GM18867 (cell line): ENCODE results near the gene PFKFB1.

Experiments used
- ATAC-seq: cut with Tn5 transposase; IDR thresholded peaks from one replicate; pipeline ENCODE4 v1.9.1; 2021; ENCODE audit warnings: mild to moderate bottlenecking, moderate library complexity; ENCODE audit not compliant: unreplicated experiment

Gene PFKFB1

DNA sequence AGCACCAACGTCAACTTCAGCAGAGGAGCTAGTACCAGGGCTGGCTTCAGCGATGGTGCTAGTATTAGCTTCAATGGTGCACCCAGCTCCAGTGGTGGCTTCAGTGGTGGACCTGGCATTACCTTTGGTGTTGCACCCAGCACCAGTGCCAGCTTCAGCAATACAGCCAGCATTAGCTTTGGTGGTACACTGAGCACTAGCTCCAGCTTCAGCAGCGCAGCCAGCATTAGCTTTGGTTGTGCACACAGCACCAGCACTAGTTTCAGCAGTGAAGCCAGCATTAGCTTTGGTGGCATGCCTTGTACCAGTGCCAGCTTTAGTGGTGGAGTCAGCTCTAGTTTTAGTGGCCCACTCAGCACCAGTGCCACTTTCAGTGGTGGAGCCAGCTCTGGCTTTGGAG is 65.1 kb downstream of the PFKFB1 start:
- ATAC-seq = no peak

DNA sequence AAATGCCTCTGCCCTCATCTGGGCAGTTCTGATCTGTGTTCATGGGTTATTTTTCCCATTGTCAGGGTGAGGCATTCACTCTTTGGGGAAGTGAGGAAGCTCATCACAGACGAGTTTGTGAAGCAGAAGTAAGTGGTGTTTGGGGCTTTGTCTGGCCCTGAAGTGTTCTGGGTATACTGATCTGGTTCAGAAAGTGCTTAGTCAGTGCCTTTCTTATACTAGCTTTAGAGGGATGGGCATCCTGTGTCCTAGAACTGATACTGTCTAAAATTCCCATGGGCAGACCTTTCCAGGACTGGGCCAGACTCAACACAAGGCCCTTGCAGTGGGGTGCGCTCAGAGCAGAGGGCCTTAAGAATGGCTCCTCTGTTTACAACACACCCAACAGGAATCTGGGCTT is 67.0 kb downstream of the PFKFB1 start:
- ATAC-seq = no peak

DNA sequence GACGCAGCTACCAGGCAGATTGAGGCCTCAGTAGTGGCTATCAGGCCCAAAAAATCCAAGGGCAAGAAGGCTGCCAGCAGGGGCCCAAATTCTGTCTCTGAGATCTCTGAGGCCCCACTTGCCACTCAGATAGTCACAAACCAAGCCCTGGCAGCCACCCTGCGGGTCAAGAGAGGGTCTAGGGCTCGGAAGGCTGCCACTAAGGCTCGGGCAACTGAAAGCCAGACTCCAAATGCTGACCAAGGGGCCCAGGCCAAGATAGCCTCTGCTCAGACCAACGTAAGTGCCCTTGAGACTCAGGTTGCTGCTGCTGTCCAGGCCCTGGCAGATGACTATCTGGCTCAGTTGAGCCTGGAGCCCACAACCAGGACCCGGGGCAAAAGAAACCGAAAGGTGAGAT is 70.6 kb downstream of the PFKFB1 start:
- no peak for ATAC-seq

DNA sequence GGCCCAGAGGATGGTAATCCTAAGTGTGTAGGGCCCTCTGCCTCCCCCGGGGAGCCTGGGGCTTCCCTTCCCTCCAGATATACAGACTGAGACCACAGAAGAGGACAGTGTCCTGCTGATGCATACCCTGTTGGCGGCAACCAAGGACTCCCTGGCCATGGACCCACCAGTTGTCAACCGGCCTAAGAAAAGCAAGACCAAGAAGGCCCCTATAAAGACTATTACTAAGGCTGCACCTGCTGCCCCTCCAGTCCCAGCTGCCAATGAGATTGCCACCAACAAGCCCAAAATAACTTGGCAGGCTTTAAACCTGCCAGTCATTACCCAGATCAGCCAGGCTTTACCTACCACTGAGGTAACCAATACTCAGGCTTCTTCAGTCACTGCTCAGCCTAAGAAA is 71.4 kb downstream of the PFKFB1 start:
- no peak for ATAC-seq

DNA sequence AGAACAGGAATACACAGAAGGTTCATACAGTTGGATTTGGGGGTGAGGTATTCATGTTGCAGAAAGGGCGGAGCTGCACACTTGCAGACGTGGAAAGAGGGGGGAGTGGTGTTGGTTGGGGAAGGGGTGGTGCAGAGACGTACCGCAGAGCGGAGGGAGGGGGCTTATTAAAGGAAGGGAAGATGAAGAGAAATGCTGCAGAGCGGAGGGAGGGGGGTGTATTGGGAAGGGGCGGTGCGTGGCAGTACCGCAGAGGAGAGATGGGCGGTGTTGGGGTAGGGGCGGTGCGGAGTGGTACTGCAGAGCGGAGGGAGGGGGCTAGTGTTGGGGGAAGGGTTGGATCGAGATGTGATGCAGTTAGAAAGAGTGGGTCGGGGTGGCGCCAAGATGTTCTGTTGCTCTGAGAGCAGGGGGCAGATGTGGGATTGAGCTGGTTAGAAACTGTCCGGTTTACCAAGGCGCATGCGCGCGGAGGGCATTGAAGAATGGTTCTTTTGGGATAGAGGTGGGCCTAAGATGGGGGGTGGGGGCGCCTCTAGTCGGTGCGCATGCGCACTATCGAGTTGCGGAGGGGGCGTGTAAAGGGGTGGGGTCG is 72.5 kb downstream of the PFKFB1 start:
- ATAC-seq = peak; percentile 63

DNA sequence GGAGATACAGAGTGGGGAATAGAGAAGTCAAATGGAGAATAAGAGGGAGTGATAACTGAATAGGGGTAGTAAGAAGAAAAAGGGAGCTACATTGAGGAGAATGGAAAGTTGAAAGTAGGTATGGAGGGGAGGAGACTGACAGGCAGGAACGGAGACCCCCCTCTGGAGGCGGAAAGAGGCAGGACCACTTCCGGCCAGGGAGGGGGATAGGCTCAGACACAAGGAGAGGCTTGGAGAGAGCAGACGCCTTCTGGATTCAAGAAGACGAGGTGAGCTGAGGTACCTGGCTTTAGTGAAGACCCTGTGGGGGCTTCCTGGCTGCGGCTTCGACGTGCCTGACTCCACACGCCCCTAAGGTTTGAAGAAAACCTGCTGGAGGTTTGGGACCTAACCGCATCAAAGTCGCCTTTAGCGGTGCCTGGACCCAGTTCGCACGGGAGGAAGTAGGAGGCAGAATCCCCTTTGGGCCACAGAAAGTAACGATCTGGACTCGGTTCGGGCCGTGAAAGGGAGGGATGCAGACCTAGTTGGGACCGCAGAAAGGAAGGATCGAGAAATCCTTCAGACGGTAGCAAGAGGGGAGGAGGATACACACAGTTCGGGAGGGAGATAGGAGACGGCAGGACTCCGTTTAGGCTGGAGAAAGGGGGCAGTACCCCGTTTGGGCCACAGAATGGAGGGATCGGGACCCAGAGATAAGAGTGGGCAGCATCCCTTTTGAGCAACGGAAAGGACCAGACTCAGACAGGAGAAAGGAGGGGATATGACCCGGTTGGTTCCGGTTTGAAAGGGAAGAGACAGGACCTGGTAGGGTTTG is 73.2 kb downstream of the PFKFB1 start, which contains the start of gene TRO:
TSS of gene TRO (plus strand) at position 215 of the 817 bp plus-strand sequence. CDS start 1,423 bp downstream, outside the sequence.
- ATAC-seq = peak; percentile 27

DNA sequence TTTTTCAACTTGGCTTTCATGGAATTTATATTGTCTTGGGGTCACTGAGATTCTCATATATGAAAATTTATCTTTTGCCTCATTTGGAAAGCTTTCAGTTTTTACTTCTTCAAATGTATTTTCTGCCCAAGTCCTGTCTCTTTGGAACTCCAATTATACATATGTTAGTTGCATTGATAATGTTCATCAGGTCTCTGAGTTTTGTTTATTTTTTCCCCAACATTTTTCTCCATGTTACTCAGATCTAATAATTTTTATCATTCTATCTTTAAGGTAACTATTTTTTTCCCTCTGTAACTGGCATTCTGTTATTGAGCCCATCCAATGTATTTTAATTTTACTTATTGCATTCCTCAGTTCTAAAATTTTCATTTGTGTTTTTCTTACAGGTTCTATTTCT is 84.0 kb downstream of the PFKFB1 start:
- ATAC-seq = no peak

DNA sequence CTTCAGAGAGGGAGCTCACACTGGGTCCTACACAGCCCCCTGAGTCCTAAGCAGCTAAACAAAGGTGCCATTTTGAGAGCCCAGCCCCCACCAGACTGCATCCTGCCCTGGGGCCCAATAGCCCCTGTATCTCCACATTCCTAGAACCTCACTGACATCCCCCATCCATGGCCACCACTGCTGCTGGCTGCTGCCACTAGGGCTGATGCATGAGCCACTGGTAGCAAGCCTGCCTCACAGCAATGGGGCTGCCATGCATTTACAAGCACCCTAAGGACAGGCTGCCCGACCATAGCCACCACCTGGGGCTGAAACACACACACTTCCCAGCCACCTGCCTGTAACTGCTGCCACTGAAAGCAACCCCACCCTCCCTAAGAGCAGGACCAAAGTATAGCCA is 99.8 kb downstream of the PFKFB1 start:
- ATAC-seq = no peak

DNA sequence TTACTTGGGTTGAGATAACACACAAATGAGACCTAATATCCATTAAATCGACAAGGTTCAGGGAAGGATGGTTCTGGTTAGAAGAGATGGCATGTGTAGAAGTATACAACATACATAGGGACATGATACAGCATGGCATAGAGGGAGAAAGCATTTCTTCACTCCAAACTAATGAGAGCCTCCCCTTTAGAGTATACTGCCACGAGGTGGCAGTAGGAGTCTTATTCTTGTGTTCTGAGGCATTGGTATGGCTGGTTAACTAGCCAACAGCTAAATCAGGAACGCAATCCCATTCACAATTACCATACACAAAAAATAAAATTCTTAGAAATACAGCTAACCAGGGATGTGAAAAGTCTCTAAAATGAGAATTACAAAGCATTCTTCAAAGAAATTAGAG is 102.4 kb downstream of the PFKFB1 start:
- peak; percentile 48 for ATAC-seq

DNA sequence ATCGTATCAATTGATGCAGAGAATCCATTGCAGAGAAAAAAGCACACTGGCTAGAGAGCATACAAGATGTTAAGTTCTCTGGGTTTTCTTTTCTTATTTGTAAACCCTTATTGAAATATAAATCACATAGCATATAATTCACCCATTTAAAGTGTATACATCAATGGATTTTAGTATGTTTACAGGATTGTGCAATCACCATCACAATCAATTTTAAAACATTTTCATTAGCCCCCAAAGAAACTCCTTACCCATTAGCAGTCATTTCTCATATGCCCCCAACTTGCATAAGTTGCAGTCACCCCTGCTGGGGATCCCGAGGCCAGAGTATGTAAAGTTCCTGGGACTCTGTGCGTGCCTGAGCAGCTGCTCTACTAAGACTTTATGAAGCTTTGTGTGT is 108.2 kb downstream of the PFKFB1 start:
- no peak for ATAC-seq
